GM10266 (cell line): ENCODE results near the gene NLRP11.
"Not testable (repeated sequence)": the region's sequence is repeated elsewhere in the genome, so short reads cannot be mapped to it uniquely, and the experiment has no call there.

Source experiments
- DNase-seq: peaks from one replicate; pipeline ENCODE4 v3.0.0; 2012; ENCODE audit errors: extremely low spot score
- CTCF ChIP-seq: IDR thresholded peaks from 2 replicates; pipeline ENCODE4 v1.5.1; 2012; ENCODE audit warnings: mild to moderate bottlenecking, low read depth; ENCODE audit not compliant: control insufficient read depth, insufficient read depth; ENCODE audit errors: missing control alignments

NLRP11 gene

GRCh38 chr19:55801416-55801815 is 30.4 kb downstream of the NLRP11 start:
- DNase-seq, result no peak
- TF ChIP-seq CTCF, result no peak

- TF ChIP-seq CTCF, result no peak
- DNase-seq, result no peak
Observed at GRCh38 chr19:55795021-55795420, 36.8 kb downstream of the NLRP11 start.

- TF ChIP-seq CTCF, result no peak
- no peak for DNase-seq
Observed at GRCh38 chr19:55781112-55781511, 50.7 kb downstream of the NLRP11 start.

GRCh38 chr19:55778331-55778730 is 53.5 kb downstream of the NLRP11 start:
- DNase-seq, result no peak
- TF ChIP-seq CTCF, result no peak

GRCh38 chr19:55777528-55777927 is 54.3 kb downstream of the NLRP11 start:
- no peak for DNase-seq
- no peak for TF ChIP-seq CTCF

GRCh38 chr19:55769632-55770031 is 62.2 kb downstream of the NLRP11 start:
- DNase-seq, result not testable (repeated sequence)

- not testable (repeated sequence) for DNase-seq
Observed at GRCh38 chr19:55768818-55769217, 63.0 kb downstream of the NLRP11 start, which contains the start of gene RFPL4AL1. Gene RFPL4AL1 (plus strand): TSS chr19:55769118. CDS start chr19:55771805, 2,687 bp downstream.

GRCh38 chr19:55766466-55766865 is 65.3 kb downstream of the NLRP11 start:
- no peak for DNase-seq
- TF ChIP-seq CTCF, result no peak

GRCh38 chr19:55758797-55759196 is 73.0 kb downstream of the NLRP11 start, which contains the start of gene RFPL4A:
Gene RFPL4A (plus strand): TSS chr19:55759097. CDS start chr19:55761801, 2,704 bp downstream.
- DNase-seq, result not testable (repeated sequence)

GRCh38 chr19:55756808-55757207 is 75.0 kb downstream of the NLRP11 start:
- DNase-seq, result not testable (repeated sequence)
